Lower leg skin (tissue), 3 donors: ENCODE measurements around the gene WNT2B.

ENCODE experiments used
- CTCF ChIP-seq, 3 donors: fragments of 450-650 bp; IDR thresholded peaks; one replicate each; pipeline ENCODE4 v1.5.1; 2016; ENCODE audit warnings: antibody characterized with exemption in 3 of 3, mild to moderate bottlenecking in 3 of 3, moderate library complexity in 2 of 3
- POLR2A ChIP-seq, 2 donors: fragments of 450-650 bp; IDR thresholded peaks; one replicate each; pipeline ENCODE4 v1.6.1; 2016 to 2017; ENCODE audit warnings: antibody characterized with exemption in 2 of 2, mild to moderate bottlenecking in 1 of 2, moderate library complexity in 1 of 2

- no peak for TF ChIP-seq POLR2A (IDR thresholded peaks at IDR 0.05)
- no peak for TF ChIP-seq CTCF (IDR thresholded peaks at IDR 0.05)
Observed at GRCh38 chr1:112509005-112509659, 367 bp downstream of the WNT2B start.
